ENCODE measurements around the gene GNAI3.

GNAI3 gene

GRCh38 chr1:109624201-109625010, 76.0 kb downstream of the GNAI3 start:
- TF ChIP-seq, protein P1, sequence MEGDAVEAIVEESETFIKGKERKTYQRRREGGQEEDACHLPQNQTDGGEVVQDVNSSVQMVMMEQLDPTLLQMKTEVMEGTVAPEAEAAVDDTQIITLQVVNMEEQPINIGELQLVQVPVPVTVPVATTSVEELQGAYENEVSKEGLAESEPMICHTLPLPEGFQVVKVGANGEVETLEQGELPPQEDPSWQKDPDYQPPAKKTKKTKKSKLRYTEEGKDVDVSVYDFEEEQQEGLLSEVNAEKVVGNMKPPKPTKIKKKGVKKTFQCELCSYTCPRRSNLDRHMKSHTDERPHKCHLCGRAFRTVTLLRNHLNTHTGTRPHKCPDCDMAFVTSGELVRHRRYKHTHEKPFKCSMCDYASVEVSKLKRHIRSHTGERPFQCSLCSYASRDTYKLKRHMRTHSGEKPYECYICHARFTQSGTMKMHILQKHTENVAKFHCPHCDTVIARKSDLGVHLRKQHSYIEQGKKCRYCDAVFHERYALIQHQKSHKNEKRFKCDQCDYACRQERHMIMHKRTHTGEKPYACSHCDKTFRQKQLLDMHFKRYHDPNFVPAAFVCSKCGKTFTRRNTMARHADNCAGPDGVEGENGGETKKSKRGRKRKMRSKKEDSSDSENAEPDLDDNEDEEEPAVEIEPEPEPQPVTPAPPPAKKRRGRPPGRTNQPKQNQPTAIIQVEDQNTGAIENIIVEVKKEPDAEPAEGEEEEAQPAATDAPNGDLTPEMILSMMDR (IDR thresholded peaks at IDR 0.05; ENCODE audit: extremely low read depth, missing control alignments) = no peak
- peak; percentile 61 for DNase-seq (ENCODE audit: low spot score)

DNA sequence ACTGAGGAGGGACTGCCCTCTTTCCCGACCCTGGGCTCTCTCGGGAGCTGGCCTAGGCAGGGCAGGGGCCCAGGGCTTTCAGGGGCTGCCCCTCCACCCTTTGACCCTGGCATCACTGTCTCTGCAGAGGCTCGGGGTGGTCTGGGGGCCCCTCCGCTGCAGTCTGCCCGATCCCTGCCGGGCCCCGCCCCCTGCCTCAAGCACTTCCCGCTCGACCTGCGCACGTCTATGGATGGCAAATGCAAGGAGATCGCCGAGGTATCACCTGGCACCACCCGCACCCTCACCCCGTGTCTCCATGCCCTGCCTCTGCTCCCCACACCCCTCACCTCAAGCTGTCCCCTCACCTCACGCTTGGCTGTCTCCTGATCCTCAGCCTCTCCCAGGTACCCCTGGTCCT, 76.8 kb downstream of the GNAI3 start:
- DNase-seq (ENCODE audit: low spot score) = no peak
- TF ChIP-seq, protein P1 (IDR thresholded peaks at IDR 0.05; ENCODE audit: extremely low read depth, missing control alignments) = no peak

DNA sequence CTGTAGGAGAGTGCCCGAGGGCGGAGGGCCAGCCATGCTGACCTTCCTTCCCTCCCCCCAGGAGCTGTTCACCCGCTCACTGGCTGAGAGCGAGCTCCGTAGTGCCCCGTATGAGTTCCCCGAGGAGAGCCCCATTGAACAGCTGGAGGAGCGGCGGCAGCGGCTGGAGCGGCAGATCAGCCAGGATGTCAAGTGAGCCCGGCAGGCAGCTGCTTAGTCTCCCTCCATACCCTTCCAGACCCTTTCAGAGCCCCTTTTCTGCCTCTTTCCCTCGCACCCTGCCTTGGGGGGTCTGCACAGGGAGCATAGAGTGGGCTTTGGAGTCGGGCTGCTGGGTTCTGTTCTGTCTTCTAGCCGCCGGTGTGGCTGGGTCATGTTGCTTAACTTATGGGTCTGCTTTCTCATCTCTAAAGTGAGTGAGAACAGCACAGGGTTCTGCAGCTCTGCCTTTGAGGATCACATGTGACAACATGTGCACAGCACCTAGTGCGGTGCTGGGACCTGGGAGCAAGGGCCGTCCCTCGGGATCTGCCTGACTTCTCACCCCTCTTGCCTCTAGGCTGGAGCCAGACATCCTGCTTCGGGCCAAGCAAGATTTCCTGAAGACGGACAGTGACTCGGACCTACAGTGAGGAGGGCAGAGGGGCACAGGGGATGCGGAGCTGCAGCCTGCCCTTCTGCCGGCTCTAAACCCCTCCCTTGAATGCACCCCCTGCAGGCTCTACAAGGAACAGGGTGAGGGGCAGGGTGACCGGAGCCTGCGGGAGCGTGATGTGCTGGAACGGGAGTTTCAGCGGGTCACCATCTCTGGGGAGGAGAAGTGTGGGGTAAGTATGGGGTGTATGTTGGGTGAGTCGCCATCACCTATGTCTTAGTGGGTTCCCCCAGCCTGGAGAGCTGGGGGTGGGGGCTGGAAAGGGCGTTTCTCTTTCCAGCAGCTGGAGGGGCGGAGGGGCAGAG, 77.5 kb downstream of the GNAI3 start:
- DNase-seq (ENCODE audit: low spot score) = no peak
- TF ChIP-seq, protein P1 (IDR thresholded peaks at IDR 0.05; ENCODE audit: extremely low read depth, missing control alignments) = no peak

- TF ChIP-seq, protein P1 (IDR thresholded peaks at IDR 0.05; ENCODE audit: extremely low read depth, missing control alignments) = no peak
Observed at GRCh38 chr1:109626682-109627408, 78.4 kb downstream of the GNAI3 start.

GRCh38 chr1:109627692-109628399, 79.4 kb downstream of the GNAI3 start:
- TF ChIP-seq, protein P1 (IDR thresholded peaks at IDR 0.05; ENCODE audit: extremely low read depth, missing control alignments) = no peak
- peak; percentile 8 for DNase-seq (ENCODE audit: low spot score)

More at GRCh38 chr1:109626682-109627408, 78.4 kb downstream of the GNAI3 start:
- DNase-seq (ENCODE audit: low spot score) = no peak

DNA sequence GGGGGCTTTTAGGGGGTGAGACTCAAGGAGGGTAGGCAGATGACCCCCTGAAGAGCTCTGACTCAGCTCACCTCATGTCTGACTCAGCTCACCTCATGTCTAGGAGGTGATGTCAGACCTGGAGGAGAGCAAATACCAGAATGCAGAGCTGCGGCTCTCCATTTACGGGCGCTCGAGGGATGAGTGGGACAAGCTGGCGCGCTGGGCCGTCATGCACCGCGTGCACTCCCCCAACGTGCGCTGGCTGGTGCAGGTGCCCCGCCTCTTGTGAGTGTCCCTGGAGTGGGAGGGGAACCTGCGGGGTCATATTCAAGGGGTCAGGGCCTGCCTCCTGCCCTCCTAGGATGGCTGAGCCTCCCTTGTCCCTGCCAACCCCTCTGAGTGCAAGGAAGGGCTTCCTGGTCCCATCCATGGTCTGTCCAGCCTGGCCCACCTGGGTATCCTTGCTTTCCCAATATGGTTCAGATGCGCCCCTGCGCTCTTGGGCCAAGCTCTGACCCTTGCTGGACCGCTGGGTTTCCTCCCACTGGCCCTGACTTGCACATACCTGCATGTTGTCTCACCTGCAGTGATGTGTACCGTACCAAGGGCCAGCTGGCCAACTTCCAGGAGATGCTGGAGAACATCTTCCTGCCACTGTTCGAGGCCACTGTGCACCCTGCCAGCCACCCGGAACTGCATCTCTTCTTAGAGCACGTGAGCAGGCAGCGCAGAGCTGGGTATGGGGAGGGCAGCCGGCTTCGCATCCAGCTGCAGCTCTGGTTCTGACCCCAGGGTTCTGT, 80.3 kb downstream of the GNAI3 start:
- no peak for DNase-seq (ENCODE audit: low spot score)
- TF ChIP-seq, protein P1 (IDR thresholded peaks at IDR 0.05; ENCODE audit: extremely low read depth, missing control alignments) = no peak

Data from GM20000 (cell line).